Measurements from ENCODE around the gene DGAT2L6.

GRCh38 chrX:70226048-70226447 lies 48.8 kb downstream of the DGAT2L6 start:
- TF ChIP-seq CTCF (conservative IDR thresholded peaks at IDR 0.05) (no peak), ZFX (IDR thresholded peaks at IDR 0.05) (no peak)

Measured in C4-2B (cell line).